Pancreas (tissue), 10 donors: ENCODE measurements around the gene SLC25A48. TPM values are rescaled to one million over a fixed set of nuclear protein-coding genes. Genes with fewer than 3 reads are reported as not detected.

Experiments used
- ATAC-seq, 4 donors: fragments of 200-7000 bp; cut with Tn5 transposase; one replicate each; pipeline versions ENCODE4 v1.8.0 to v1.9.1; 2020; ENCODE audit warnings: mild to moderate bottlenecking in 4 of 4, moderate library complexity in 4 of 4
- DNase-seq, 6 donors: peaks; one replicate each; pipeline ENCODE4 v3.0.0-alpha.2; 2020
- FAIRE-seq: peaks from 2 replicates; lab custom pipeline; 2012; peaks lifted over from hg19 to GRCh38; lab: Jason Lieb, UNC
- H3K27ac ChIP-seq, 4 donors: fragments of 200-600 bp; sonication (generic); 1 replicate in 3 of 4; 2 replicates in 1 of 4; pipeline versions ENCODE4 v1.5.0 to v1.8.0; 2020
- H3K27me3 ChIP-seq, 4 donors: fragments of 200-600 bp; one replicate each; pipeline ENCODE4 v1.8.0; 2021
- H3K36me3 ChIP-seq, 3 donors: fragments of 200-600 bp; sonication (generic) in 1 of 3; one replicate each; pipeline versions ENCODE4 v1.5.0 to v1.8.0; 2020 to 2021
- H3K4me1 ChIP-seq, 3 donors: fragments of 200-600 bp; one replicate each; pipeline ENCODE4 v1.8.0; 2021
- H3K4me3 ChIP-seq, 4 donors: fragments of 200-600 bp; sonication (generic) in 2 of 4; one replicate each; pipeline versions ENCODE4 v1.5.0 to v1.8.0; 2020 to 2021
- H3K9me3 ChIP-seq, 4 donors: fragments of 200-600 bp; one replicate each; pipeline ENCODE4 v1.8.0; 2021
- WGBS, 2 donors: extraction: QIAGEN DNeasy Blood & Tissue Kit; methylation state at CpG; one replicate each; pipeline ENCODE4 v1.1.7; 2013; 5-methylcytosine and 5-hydroxymethylcytosine counted together
- intact Hi-C, 3 donors: fragments of 100-400 bp; cut with DNase I; formaldehyde crosslinking; loops; one replicate each; pipeline versions ENCODE4 v1.11.1 to v1.14.2; 2022
- polyA plus RNA-seq, 2 donors: library from polyadenylated mRNA; stranded (reverse); fragments of 200-250 nt; gene quantifications; one replicate each; pipeline ENCODE4 v1.2.3, GENCODE V29; 2013
- total RNA-seq, 6 donors: library from RNA; stranded (reverse); fragmentation: NEBNext Ultra II Directional in 4 of 6; extraction: Animal tissue kit (Norgen Biotek cat#: 25700) in 4 of 6; gene quantifications; one replicate each; pipeline versions ENCODE4 v1.2.1 to v1.2.4, GENCODE V29; 2021 to 2023
- TF ChIP-seq, protein P1 (sequence below), 4 donors: fragments of 200-600 bp; sonication (generic) in 3 of 4; IDR thresholded peaks; one replicate each; pipeline versions ENCODE4 v1.5.0 to v1.8.0; 2021; ENCODE audit warnings: antibody characterized with exemption in 4 of 4
- donor health status: healthy with polysubstance abuse.
- donor health status: DM: no; HTN: no; CAD: no; lungs with moderate emphysema.
- donor health status: DM: no; HTN: no; CAD: no.
- donor health status: control.
- donor health status: control.
- donor health status: Bipolar disorder and iron deficiency.
- donor health status: DM: yes; HTN: yes; CAD: no.
- donor health status: DM: no; HTN: no; CAD: no.
- donor health status: DM: no; HTN: no; CAD: no.
- donor health status: DM: yes; HTN: yes; CAD: no.

Gene SLC25A48
- total and polyA plus RNA-seq, 8 donors = 0.37 to 3.2 (median 1.2) TPM

DNA sequence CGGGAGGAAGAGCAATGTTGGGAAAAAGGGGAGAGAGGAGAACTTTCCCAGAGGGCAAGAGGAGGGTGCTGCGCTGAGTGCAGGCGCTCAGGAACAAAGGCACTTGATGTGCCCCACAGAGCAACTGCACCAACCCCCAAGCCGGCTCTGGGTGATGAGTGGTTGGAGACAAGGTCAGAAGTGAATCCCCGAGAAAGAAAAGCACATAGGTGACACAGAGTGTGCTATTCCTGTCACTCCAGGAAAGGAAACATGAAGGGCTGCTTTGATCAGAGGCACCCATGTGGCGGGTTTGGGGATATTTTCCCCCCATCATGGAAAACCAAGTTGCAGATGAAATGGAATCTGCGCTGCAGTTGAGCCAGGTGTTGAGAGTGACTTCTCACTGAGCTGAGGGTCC is 20.7 kb upstream of the SLC25A48 start:
- no peaks in the 10 kb centered on the region for H3K27me3 ChIP-seq
- no peak overlapping the region for H3K4me3 ChIP-seq
- H3K4me1 ChIP-seq = no peaks in the 10 kb centered on the region
- no peak for FAIRE-seq
- no peaks in the 10 kb centered on the region for H3K9me3 ChIP-seq
- intact Hi-C loops = no loop called here
- 72 to 75% methylated on average over 7 of the region's 7 CpGs for WGBS, 2 donors
- TF ChIP-seq, protein P1, sequence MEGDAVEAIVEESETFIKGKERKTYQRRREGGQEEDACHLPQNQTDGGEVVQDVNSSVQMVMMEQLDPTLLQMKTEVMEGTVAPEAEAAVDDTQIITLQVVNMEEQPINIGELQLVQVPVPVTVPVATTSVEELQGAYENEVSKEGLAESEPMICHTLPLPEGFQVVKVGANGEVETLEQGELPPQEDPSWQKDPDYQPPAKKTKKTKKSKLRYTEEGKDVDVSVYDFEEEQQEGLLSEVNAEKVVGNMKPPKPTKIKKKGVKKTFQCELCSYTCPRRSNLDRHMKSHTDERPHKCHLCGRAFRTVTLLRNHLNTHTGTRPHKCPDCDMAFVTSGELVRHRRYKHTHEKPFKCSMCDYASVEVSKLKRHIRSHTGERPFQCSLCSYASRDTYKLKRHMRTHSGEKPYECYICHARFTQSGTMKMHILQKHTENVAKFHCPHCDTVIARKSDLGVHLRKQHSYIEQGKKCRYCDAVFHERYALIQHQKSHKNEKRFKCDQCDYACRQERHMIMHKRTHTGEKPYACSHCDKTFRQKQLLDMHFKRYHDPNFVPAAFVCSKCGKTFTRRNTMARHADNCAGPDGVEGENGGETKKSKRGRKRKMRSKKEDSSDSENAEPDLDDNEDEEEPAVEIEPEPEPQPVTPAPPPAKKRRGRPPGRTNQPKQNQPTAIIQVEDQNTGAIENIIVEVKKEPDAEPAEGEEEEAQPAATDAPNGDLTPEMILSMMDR (IDR thresholded peaks at IDR 0.05) = no peak
- DNase-seq = no peak
- H3K36me3 ChIP-seq = no peaks in the 10 kb centered on the region
- ATAC-seq = no peak
- no peak overlapping the region for H3K27ac ChIP-seq

DNA sequence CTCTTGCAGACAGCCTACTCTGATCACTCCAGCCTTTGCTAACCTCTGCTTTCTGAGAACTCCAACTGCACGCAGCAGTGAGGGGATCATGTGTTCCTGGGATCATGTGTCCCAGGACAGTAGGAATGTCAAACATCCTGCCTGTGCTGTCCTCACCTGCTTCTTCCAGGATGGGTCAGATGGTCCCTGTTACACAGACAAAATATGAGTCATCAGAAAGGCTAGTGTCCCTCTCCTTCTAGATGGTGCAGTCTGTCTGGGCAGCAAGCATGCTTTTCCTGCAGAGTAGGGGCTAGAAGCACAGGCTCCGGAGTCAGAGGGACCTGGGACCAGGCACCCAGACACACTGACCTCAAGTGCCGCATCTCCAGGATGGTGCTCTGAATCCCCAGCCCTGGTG is 20.1 kb upstream of the SLC25A48 start:
- no peak for ATAC-seq
- DNase-seq = no peak
- Histone ChIP-seq H3K27me3 (no peaks in the 10 kb centered on the region), H3K27ac (no peak overlapping the region), H3K9me3 (no peaks in the 10 kb centered on the region), H3K36me3 (no peaks in the 10 kb centered on the region), H3K4me3 (no peak overlapping the region), H3K4me1 (no peaks in the 10 kb centered on the region)
- TF ChIP-seq, protein P1 (IDR thresholded peaks at IDR 0.05) = no peak
- no peak for FAIRE-seq
- WGBS, 2 donors = 76 to 84% methylated on average over 3 of the region's 3 CpGs
- intact Hi-C loops = no loop called here

DNA sequence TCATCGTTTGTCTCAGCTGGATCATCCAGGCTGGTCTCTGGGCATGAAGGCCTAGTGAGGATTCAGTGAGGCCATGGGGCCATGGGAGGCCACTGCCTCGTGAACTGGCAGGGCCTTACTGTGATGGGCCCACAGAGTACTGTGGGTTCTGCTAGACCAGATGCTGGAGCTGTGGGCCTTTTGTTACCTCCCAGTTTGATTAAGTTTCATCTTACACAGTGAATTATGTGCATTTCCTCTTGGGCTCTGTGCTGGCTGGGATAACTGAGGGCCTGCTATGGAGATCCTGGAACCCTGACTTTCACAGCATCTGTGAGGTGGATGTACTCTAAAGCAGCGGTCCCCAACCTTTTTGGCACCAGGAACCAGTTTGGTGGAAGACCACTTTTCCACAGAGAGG is 19.7 kb upstream of the SLC25A48 start:
- intact Hi-C loops = no loop called here
- TF ChIP-seq, protein P1 (IDR thresholded peaks at IDR 0.05) = no peak
- FAIRE-seq (no peak), ATAC-seq (no peak), DNase-seq (no peak)
- Histone ChIP-seq H3K9me3 (no peaks in the 10 kb centered on the region), H3K27ac (no peak overlapping the region), H3K36me3 (no peaks in the 10 kb centered on the region), H3K27me3 (no peaks in the 10 kb centered on the region), H3K4me3 (no peak overlapping the region), H3K4me1 (no peaks in the 10 kb centered on the region)
- 69 to 71% methylated on average over 3 of the region's 3 CpGs for WGBS, 2 donors

DNA sequence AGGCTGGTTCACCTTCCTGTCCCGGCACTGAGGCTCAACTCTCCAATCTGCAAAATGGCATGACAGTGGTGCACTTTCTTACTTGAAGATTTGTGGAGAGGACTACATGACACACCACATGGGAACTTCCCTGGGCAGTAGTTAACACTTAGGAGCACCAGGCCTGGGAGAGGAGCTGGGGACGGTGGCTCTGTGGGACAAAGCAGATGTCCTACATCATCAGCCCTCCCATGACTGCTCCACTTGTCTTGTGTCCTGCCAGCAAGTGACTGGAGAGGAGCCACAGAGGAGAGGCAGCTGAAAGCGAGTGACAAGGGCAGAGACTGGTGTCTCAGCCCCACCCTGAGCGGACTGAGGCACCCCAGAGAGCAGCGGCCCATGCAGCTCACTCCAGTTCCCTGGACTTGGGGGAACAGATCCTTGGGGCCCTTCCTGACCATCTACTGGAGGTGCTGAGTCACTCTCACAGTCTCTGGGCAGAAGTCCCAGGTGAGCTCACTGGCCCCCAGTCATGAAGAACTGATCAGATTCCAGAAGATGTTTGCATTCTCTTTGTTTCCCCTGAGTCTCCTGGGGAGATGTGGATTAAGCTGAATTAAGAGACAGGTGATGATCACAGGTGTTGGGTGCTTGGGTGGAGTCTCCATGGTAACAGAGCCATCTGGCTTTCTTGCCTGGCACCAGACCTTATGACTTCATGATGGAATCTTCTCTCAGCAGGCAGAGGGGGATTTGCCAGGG is 13.2 kb upstream of the SLC25A48 start:
- WGBS, 2 donors = 52 to 61% methylated on average over 5 of the region's 5 CpGs
- no peak for DNase-seq
- no peak for ATAC-seq
- intact Hi-C loops = no loop called here
- H3K27me3 ChIP-seq = no peaks in the 10 kb centered on the region
- TF ChIP-seq, protein P1 (IDR thresholded peaks at IDR 0.05) = no peak
- no peak overlapping the region for H3K4me3 ChIP-seq
- FAIRE-seq = no peak
- H3K36me3 ChIP-seq = no peaks in the 10 kb centered on the region
- no peaks in the 10 kb centered on the region for H3K4me1 ChIP-seq
- no peak overlapping the region for H3K27ac ChIP-seq
- no peaks in the 10 kb centered on the region for H3K9me3 ChIP-seq

DNA sequence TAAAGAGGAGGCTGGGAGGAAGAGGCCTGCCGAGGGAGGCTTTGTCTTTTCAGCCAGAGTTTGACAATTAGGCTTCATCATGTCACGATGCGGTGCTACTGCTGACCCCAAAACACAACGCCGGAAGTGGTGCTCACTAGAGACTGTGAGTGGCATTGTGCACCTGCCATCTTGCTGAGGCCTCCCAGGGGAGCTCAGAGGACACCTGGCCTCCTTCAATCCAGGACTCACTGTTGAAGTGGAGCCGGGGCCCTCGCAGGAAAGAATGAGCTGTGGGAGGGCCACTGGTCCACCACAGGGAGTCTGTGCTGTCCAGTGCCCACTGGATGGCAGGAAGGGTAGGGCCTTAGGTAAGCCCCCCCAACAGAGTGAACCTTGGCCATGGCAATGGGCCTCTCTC is 12.7 kb upstream of the SLC25A48 start:
- no peaks in the 10 kb centered on the region for H3K9me3 ChIP-seq
- DNase-seq (no peak), ATAC-seq (no peak), FAIRE-seq (no peak)
- WGBS, 2 donors = 67 to 79% methylated on average over 7 of the region's 7 CpGs
- H3K36me3 ChIP-seq = no peaks in the 10 kb centered on the region
- H3K27me3 ChIP-seq = no peaks in the 10 kb centered on the region
- TF ChIP-seq, protein P1 (IDR thresholded peaks at IDR 0.05) = no peak
- intact Hi-C loops = no loop called here
- no peak overlapping the region for H3K27ac ChIP-seq
- H3K4me1 ChIP-seq = no peaks in the 10 kb centered on the region
- no peak overlapping the region for H3K4me3 ChIP-seq
